Effector memory CD4-positive, alpha-beta T cell (primary cell): Measurements from ENCODE around the gene ACO1.
A peak's percentile ranks its signal among the peaks of the same experiment; 100 is the strongest.

Source experiments
- DNase-seq, 3 donors: peaks; one replicate each; pipeline ENCODE4 v3.0.0-alpha.2; 2020
- H3K27ac ChIP-seq: 2 replicates; pipeline ENCODE4 v1.7.0; 2013; ENCODE audit warnings: mild to moderate bottlenecking, low read length, moderate library complexity; ENCODE audit not compliant: insufficient read depth, poor library complexity, severe bottlenecking
- H3K27me3 ChIP-seq: replicated peaks from 2 replicates; pipeline ENCODE4 v1.7.0; 2013; ENCODE audit warnings: mild to moderate bottlenecking, low read length; ENCODE audit not compliant: insufficient read depth, control insufficient read depth, poor library complexity, severe bottlenecking
- H3K36me3 ChIP-seq: 2 replicates; pipeline ENCODE4 v1.7.0; 2013; ENCODE audit warnings: mild to moderate bottlenecking, low read length, moderate library complexity; ENCODE audit not compliant: control insufficient read depth, insufficient read depth
- H3K4me1 ChIP-seq: 2 replicates; pipeline ENCODE4 v1.7.0; 2013; ENCODE audit warnings: low read length, mild to moderate bottlenecking; ENCODE audit not compliant: control insufficient read depth, insufficient read depth, poor library complexity, severe bottlenecking
- H3K4me3 ChIP-seq: 2 replicates; pipeline ENCODE4 v1.7.0; 2013; ENCODE audit warnings: low read length, low read depth, mild to moderate bottlenecking; ENCODE audit not compliant: insufficient read depth, poor library complexity, severe bottlenecking
- H3K9me3 ChIP-seq: 2 replicates; pipeline ENCODE4 v1.7.0; 2013; ENCODE audit warnings: mild to moderate bottlenecking, low read length, moderate library complexity; ENCODE audit not compliant: control insufficient read depth
- total RNA-seq, 3 donors: gene quantifications; one replicate each; lab custom pipeline; 2026; lab: John Stamatoyannopoulos, UW

ACO1 gene
- 8.6 to 11.6 (median 9.7) reads per million in 3 donors for total RNA-seq

GRCh38 chr9:32384364-32385151 lies at the start of gene ACO1:
Gene ACO1, plus strand, starts transcription at chr9:32384643. Its CDS starts 20,864 bp downstream, at chr9:32405507.
- Histone ChIP-seq H3K9me3 (no peaks in the 10 kb centered on the region), H3K27me3 (no peaks in the 10 kb centered on the region), H3K4me3 (peak within 1 kb of the TSS; percentile 82), H3K27ac (peak within 1 kb of the TSS; percentile 61), H3K36me3 (no peaks in the 10 kb centered on the region), H3K4me1 (peaks cover 9% of the 10 kb centered on the region)
- peak; percentile 79 to 83 (median 83) for DNase-seq

GRCh38 chr9:32334916-32335895 lies 49.2 kb upstream of the ACO1 start:
- Histone ChIP-seq H3K4me1 (no peaks in the 10 kb centered on the region), H3K27me3 (no peaks in the 10 kb centered on the region), H3K27ac (no peak overlapping the region), H3K9me3 (no peaks in the 10 kb centered on the region), H3K4me3 (no peak overlapping the region), H3K36me3 (no peaks in the 10 kb centered on the region)
- no peak for DNase-seq

- Histone ChIP-seq H3K4me1 (peaks cover 5% of the 10 kb centered on the region), H3K27me3 (no peaks in the 10 kb centered on the region), H3K4me3 (no peak overlapping the region), H3K36me3 (no peaks in the 10 kb centered on the region), H3K27ac (no peak overlapping the region), H3K9me3 (no peaks in the 10 kb centered on the region)
- DNase-seq: no peak
These were observed 45.0 kb upstream of the ACO1 start for GRCh38 chr9:32339424-32339823.

GRCh38 chr9:32340361-32340760 lies 44.1 kb upstream of the ACO1 start:
- H3K36me3 ChIP-seq: no peaks in the 10 kb centered on the region

GRCh38 chr9:32344551-32345182 lies 39.8 kb upstream of the ACO1 start:
- Histone ChIP-seq H3K27me3 (no peaks in the 10 kb centered on the region), H3K9me3 (no peaks in the 10 kb centered on the region), H3K36me3 (no peaks in the 10 kb centered on the region), H3K4me1 (peaks cover 5% of the 10 kb centered on the region), H3K4me3 (no peak overlapping the region), H3K27ac (no peak overlapping the region)
- no peak for DNase-seq

More at GRCh38 chr9:32340361-32340760, 44.1 kb upstream of the ACO1 start:
- Histone ChIP-seq H3K27me3 (no peaks in the 10 kb centered on the region), H3K4me3 (no peak overlapping the region), H3K9me3 (no peaks in the 10 kb centered on the region), H3K4me1 (peaks cover 5% of the 10 kb centered on the region), H3K27ac (no peak overlapping the region)
- no peak for DNase-seq

GRCh38 chr9:32345243-32345642 lies 39.2 kb upstream of the ACO1 start:
- H3K27me3 ChIP-seq: no peaks in the 10 kb centered on the region
- H3K36me3 ChIP-seq: no peaks in the 10 kb centered on the region
- no peak for DNase-seq
- H3K4me3 ChIP-seq: no peak overlapping the region
- no peak overlapping the region for H3K27ac ChIP-seq
- peaks cover 5% of the 10 kb centered on the region for H3K4me1 ChIP-seq
- no peaks in the 10 kb centered on the region for H3K9me3 ChIP-seq

GRCh38 chr9:32347571-32347970 lies 36.9 kb upstream of the ACO1 start:
- no peak for DNase-seq
- H3K9me3 ChIP-seq: no peaks in the 10 kb centered on the region
- H3K36me3 ChIP-seq: no peaks in the 10 kb centered on the region
- H3K4me3 ChIP-seq: no peak overlapping the region
- no peak overlapping the region for H3K27ac ChIP-seq
- no peaks in the 10 kb centered on the region for H3K27me3 ChIP-seq
- peaks cover 5% of the 10 kb centered on the region for H3K4me1 ChIP-seq

- no peaks in the 10 kb centered on the region for H3K9me3 ChIP-seq
- DNase-seq: no peak
- H3K36me3 ChIP-seq: no peaks in the 10 kb centered on the region
- H3K4me3 ChIP-seq: no peak overlapping the region
- H3K4me1 ChIP-seq: peaks cover 5% of the 10 kb centered on the region
- no peak overlapping the region for H3K27ac ChIP-seq
- no peaks in the 10 kb centered on the region for H3K27me3 ChIP-seq
These were observed 36.2 kb upstream of the ACO1 start for GRCh38 chr9:32348106-32348695.

- H3K36me3 ChIP-seq: no peaks in the 10 kb centered on the region
- no peak overlapping the region for H3K27ac ChIP-seq
- H3K27me3 ChIP-seq: no peaks in the 10 kb centered on the region
- no peak overlapping the region for H3K4me3 ChIP-seq
- H3K9me3 ChIP-seq: no peaks in the 10 kb centered on the region
- peaks cover 3% of the 10 kb centered on the region for H3K4me1 ChIP-seq
- DNase-seq: no peak
These were observed 35.4 kb upstream of the ACO1 start for GRCh38 chr9:32349013-32349412.
